RWPE1 (cell line): Measurements from ENCODE around the gene ITPRID2.

Source experiments
- CTCF ChIA-PET: fragments of 350-600 bp; sonication (Branson Sonifier 250); formaldehyde crosslinking; extraction: SDS; loops from one replicate; lab custom pipeline; 2021; lab: Yijun Ruan, JAX
- POLR2A ChIA-PET: fragments of 400-600 bp; formaldehyde crosslinking; extraction: SDS; loops from one replicate; lab custom pipeline; 2020; ENCODE audit warnings: antibody characterized with exemption; ENCODE audit not compliant: low non-redundant PET; lab: Yijun Ruan, JAX
- DNase-seq: peaks from one replicate; pipeline ENCODE4 v3.0.0; 2012; ENCODE audit warnings: low spot score
- H3K27ac ChIP-seq: fragments of 450-650 bp; 2 replicates; pipeline ENCODE4 v1.5.1; 2017
- TF ChIP-seq, protein P1 (sequence below): fragments of 450-650 bp; conservative IDR thresholded peaks from 2 replicates; pipeline ENCODE4 v1.5.1; 2017; ENCODE audit warnings: low read depth, mild to moderate bottlenecking

Gene ITPRID2

DNA sequence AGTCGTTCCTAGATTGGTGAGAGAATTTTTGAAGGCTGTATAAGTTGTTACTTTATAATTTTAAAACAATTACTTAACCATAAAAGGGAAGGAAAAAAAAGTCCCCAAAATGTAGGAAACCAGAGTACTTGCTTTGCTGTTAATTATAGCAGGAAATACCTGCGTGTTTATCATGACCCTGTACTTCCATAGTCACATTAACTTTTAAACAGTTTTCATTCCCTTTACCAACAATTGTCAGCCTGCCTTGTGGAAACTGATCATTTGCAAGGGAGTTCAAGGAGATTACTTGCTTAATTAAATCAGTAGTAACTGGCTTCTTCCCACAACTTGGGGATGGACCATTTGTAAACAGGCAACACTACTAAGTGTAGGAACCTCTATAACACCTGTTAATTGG is 6.4 kb upstream of the ITPRID2 start:
- DNase-seq, result no peak
- TF ChIP-seq, protein P1, sequence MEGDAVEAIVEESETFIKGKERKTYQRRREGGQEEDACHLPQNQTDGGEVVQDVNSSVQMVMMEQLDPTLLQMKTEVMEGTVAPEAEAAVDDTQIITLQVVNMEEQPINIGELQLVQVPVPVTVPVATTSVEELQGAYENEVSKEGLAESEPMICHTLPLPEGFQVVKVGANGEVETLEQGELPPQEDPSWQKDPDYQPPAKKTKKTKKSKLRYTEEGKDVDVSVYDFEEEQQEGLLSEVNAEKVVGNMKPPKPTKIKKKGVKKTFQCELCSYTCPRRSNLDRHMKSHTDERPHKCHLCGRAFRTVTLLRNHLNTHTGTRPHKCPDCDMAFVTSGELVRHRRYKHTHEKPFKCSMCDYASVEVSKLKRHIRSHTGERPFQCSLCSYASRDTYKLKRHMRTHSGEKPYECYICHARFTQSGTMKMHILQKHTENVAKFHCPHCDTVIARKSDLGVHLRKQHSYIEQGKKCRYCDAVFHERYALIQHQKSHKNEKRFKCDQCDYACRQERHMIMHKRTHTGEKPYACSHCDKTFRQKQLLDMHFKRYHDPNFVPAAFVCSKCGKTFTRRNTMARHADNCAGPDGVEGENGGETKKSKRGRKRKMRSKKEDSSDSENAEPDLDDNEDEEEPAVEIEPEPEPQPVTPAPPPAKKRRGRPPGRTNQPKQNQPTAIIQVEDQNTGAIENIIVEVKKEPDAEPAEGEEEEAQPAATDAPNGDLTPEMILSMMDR, result no peak
- CTCF ChIA-PET, result no interaction called here
- no peak overlapping the region for H3K27ac ChIP-seq
- POLR2A ChIA-PET, result no interaction called here

DNA sequence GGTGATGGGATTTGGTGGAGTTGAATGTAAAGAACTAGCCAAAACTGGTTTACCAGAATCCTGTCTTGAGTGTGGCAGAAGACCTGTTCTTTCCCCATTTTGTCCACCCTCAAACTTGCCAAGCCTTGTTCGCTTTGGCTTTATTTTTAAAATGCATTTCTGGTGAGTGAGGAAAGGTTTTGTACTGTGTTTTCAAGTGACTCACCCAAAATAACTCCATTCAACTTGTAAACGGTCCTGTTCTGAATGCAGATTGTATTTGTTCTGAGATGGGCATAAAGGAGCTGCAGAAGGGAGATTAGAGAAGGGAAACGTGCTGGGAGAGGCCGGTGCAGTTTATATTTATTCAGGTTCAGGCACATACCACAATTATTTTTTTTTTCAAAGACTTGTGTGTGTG is 5.3 kb upstream of the ITPRID2 start:
- TF ChIP-seq, protein P1, result no peak
- DNase-seq, result no peak
- CTCF ChIA-PET, result no interaction called here
- H3K27ac ChIP-seq, result no peak overlapping the region
- POLR2A ChIA-PET, result no interaction called here

DNA sequence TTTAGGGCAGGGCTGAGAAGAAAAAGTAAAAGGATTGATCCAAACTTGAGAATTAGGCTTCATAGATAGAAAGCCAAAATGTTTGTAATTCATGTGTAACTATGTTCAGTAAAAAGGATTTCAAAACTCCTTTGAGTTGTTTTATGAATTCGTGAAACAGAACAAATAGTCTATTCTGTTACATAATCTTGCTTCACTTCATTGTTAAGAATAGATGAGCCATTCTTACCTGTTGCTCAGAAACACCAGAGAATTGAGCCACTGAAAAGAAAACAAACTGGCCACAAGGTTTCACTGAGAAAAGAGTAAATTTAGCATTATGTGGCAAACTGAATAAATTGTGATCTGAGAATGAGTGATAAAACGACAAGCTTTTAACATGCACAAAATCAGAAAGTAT is 4.5 kb upstream of the ITPRID2 start:
- ChIA-PET POLR2A (no interaction called here), CTCF (no interaction called here)
- DNase-seq, result no peak
- TF ChIP-seq, protein P1, result no peak
- H3K27ac ChIP-seq, result no peak overlapping the region

DNA sequence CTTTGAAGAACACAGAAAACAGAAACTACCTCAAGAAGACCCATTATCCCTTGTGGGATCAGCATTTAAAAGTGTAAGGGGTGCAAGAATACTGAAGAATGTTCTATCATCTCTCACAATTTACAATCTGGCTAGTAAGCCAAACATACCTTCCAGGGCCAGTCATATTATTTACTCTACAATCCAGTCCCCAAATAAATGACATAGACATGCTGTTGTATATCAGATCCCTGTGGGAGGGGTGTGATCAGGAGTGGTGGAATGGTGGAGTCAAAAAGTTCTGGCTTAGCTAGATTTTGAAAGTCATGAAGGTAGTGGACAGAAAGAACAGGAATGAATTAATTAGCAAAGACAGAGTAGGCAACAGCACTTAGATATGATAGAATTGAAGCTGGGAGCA is 1.8 kb upstream of the ITPRID2 start:
- TF ChIP-seq, protein P1, result no peak
- no peak overlapping the region for H3K27ac ChIP-seq
- POLR2A ChIA-PET, result no interaction called here
- CTCF ChIA-PET, result no interaction called here
- no peak for DNase-seq

DNA sequence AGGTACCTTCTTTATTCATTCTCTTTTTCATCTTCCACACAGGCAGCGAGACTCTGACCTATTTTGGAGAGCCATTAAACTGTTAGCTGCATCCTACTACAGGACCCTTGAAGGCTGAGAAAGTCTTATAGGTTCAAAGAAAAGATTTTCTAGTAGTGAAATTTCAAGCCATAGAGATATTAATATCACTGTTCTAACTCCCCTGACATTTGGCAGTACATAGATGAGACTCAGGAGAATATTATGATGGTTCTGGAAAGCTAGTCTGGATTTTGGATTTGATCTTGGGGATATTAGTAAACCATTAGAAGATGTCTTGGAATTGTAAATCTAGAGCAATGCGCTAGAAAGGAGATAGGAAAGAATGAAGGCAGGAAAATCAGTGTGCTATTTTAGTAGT is 1.3 kb upstream of the ITPRID2 start:
- DNase-seq, result no peak
- CTCF ChIA-PET, result no interaction called here
- no peak overlapping the region for H3K27ac ChIP-seq
- POLR2A ChIA-PET, result no interaction called here
- TF ChIP-seq, protein P1, result no peak

DNA sequence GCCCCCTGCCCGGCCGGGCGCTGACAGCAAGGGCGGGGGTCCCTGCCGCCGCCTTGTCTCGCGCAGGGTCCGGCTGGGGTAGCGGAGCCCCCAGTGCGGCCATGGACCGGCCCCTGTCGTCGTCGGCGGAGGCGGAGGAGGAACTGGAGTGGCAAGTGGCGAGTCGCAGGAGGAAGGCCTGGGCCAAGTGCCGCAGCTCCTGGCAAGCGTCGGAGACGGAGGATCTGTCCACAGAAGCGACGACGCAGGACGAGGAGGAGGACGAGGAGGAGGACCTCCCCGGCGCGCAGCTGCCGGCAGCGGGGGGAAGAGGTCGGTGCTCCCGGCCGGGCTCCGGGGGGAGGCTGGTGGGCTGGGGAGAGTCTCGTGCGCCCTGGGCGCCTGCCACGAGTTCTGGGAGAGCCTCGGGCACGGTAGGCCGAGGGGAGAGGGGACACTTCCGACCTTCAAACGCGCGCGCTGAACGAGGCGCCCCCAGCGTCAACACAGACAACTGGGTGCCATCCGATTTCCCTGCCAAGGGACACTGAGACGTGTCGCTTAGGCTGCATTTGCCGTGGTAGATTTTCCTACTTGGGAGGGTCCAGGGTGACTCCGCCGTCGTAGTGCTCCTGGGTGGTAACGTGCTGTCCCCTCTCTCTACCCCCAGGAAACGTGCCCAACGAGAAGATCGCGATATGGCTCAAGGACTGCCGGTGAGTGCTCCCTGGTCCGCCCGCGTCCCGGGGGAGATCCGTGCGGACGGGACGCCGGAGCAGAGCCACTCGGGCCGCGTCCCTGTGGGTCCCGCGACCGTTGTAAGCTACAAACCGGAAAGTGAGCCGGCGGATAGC is 652 bp downstream of the ITPRID2 start:
- ChIA-PET POLR2A (interaction anchor here (0.6 kb wide), 1 partner anchor 85 kb away, joined by 3 read pairs; no protein-coding TSS in a partner anchor), CTCF (interaction anchor here (0.7 to 1.2 kb wide), 3 partner anchors 10 to 185 kb away, joined by 3 to 4 read pairs (median 3); no protein-coding TSS in a partner anchor)
- peak; percentile 39 for DNase-seq
- TF ChIP-seq, protein P1, result 0 out of 2 replicates have a peak, but pooled peaks have one; percentile 8
- peak overlapping the region; percentile 96 for H3K27ac ChIP-seq
